ENCODE results near the gene TRH. TPM values are rescaled to one million over a fixed set of nuclear protein-coding genes. Genes with fewer than 3 reads are reported as not detected.

The TRH gene
- total RNA-seq, 1 donor from 2014 or later = not detected

GRCh38 chr3:129934234-129935123 is 40.0 kb upstream of the TRH start:
- peaks cover 9% of the 10 kb centered on the region for H3K9me3 Mint-ChIP-seq
- TF ChIP-seq CTCF (IDR thresholded peaks at IDR 0.05) = peak; percentile 81
- peaks cover 8% of the 10 kb centered on the region for H3K4me1 Mint-ChIP-seq
- peak; percentile 64 for ATAC-seq (ENCODE audit: low read depth)
- DNase-seq = peak; percentile 20
- CTCF ChIA-PET = interaction anchor here (0.6 to 2.8 kb wide), 9 partner anchors 8 to 551 kb away, joined by 3 to 30 read pairs (median 3); no protein-coding TSS in a partner anchor
- no peaks in the 10 kb centered on the region for H3K36me3 Mint-ChIP-seq (ENCODE audit: low read depth)
- intact Hi-C loops (cut with micrococcal nuclease) = loop anchor here (1.0 to 2.0 kb wide), 3 partner anchors 110 to 306 kb away; no protein-coding TSS in a partner anchor
- no peak overlapping the region for H3K4me3 Mint-ChIP-seq
- H3K27ac Mint-ChIP-seq = no peak overlapping the region
- H3K27me3 Mint-ChIP-seq = peaks cover 4% of the 10 kb centered on the region
- POLR2A ChIA-PET = interaction anchor here (0.6 kb wide), 1 partner anchor 105 kb away, joined by 7 read pairs; no protein-coding TSS in a partner anchor

- intact Hi-C loops (cut with micrococcal nuclease) = no loop called here
- TF ChIP-seq CTCF (IDR thresholded peaks at IDR 0.05) = no peak
- ATAC-seq (ENCODE audit: low read depth) (peak; percentile 31), DNase-seq (no peak)
- H3K27ac Mint-ChIP-seq = no peak overlapping the region
- ChIA-PET CTCF (interaction anchor here (1.9 kb wide), 1 partner anchor 446 kb away, joined by 5 read pairs; no protein-coding TSS in a partner anchor), POLR2A (no interaction called here)
- peak overlapping the region; percentile 61 for H3K4me3 Mint-ChIP-seq
- H3K4me1 Mint-ChIP-seq = peaks cover 8% of the 10 kb centered on the region
- H3K36me3 Mint-ChIP-seq (ENCODE audit: low read depth) = no peaks in the 10 kb centered on the region
- peaks cover 4% of the 10 kb centered on the region for H3K27me3 Mint-ChIP-seq
- no peaks in the 10 kb centered on the region for H3K9me3 Mint-ChIP-seq
Measured at GRCh38 chr3:129936757-129937156, 37.8 kb upstream of the TRH start.

- Mint-ChIP-seq H3K9me3 (no peaks in the 10 kb centered on the region), H3K36me3 (ENCODE audit: low read depth) (no peaks in the 10 kb centered on the region), H3K4me1 (peaks cover 8% of the 10 kb centered on the region), H3K4me3 (no peak overlapping the region), H3K27ac (no peak overlapping the region), H3K27me3 (peaks cover 8% of the 10 kb centered on the region)
- DNase-seq (no peak), ATAC-seq (ENCODE audit: low read depth) (no peak)
- POLR2A ChIA-PET = no interaction called here
- CTCF ChIA-PET = interaction anchor here (1.9 kb wide), 1 partner anchor 447 kb away, joined by 5 read pairs; no protein-coding TSS in a partner anchor
- intact Hi-C loops (cut with micrococcal nuclease) = no loop called here
- TF ChIP-seq CTCF (IDR thresholded peaks at IDR 0.05) = no peak
Measured at GRCh38 chr3:129937717-129938116, 36.8 kb upstream of the TRH start.

GRCh38 chr3:129938140-129938930 is 36.2 kb upstream of the TRH start:
- no peak for TF ChIP-seq CTCF (IDR thresholded peaks at IDR 0.05)
- H3K4me3 Mint-ChIP-seq = no peak overlapping the region
- POLR2A ChIA-PET = no interaction called here
- ATAC-seq (ENCODE audit: low read depth) = no peak
- no peak overlapping the region for H3K27ac Mint-ChIP-seq
- intact Hi-C loops (cut with micrococcal nuclease) = no loop called here
- no peak for DNase-seq
- no peaks in the 10 kb centered on the region for H3K9me3 Mint-ChIP-seq
- H3K36me3 Mint-ChIP-seq (ENCODE audit: low read depth) = no peaks in the 10 kb centered on the region
- CTCF ChIA-PET = interaction anchor here (1.9 kb wide), 1 partner anchor 448 kb away, joined by 5 read pairs; no protein-coding TSS in a partner anchor
- H3K27me3 Mint-ChIP-seq = peaks cover 8% of the 10 kb centered on the region
- peaks cover 8% of the 10 kb centered on the region for H3K4me1 Mint-ChIP-seq

All from activated B cell treated with CpG ODN at 0.5 μM for 24 hours (primary cell).